Fibroblast of peridontal ligament (primary cell): ENCODE results near the gene FLT4.
"Not testable (repeated sequence)": the region's sequence is repeated elsewhere in the genome, so short reads cannot be mapped to it uniquely, and the experiment has no call there.

Source experiments
- DNase-seq: peaks from one replicate; pipeline ENCODE4 v3.0.0-alpha.2; 2010; ENCODE audit errors: extremely low read depth

FLT4 gene

DNA sequence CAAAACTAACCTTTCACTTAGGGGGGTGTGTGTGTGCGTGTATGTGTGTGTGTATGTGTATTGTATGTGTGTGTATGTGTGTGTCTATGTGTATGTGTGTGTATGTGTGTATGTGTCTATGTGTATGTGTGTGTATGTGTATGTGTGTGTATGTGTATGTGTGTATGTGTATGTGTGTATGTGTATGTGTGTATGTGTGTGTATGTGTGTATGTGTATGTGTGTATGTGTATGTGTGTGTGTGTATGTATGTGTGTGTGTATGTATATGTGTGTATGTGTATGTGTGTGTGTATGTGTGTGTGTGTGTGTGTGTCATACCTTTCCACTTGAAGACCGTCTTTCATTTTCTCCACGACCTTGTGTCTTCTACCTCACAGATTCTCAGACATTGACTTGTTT is 20.8 kb upstream of the FLT4 start:
- DNase-seq = no peak

DNA sequence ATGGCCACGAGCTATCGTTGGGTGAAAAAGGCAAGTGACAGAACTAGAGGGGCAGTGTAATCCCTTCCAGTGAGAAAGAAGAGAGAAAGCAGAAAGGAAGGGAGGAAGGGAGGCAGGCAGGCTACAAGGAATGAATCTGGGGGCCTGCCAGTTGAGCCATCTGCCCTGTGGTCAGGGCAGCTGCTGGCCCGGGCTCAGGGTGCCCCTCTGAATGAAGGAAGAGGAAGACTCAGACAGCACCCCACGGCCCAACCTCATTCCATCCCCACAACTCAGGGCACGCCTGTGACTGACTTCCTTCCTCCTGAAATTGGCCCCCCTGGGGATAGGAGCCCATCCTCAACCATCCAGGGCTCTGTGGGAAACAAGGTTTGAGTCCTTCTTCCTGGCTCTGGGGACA is 20.3 kb upstream of the FLT4 start:
- no peak for DNase-seq

DNA sequence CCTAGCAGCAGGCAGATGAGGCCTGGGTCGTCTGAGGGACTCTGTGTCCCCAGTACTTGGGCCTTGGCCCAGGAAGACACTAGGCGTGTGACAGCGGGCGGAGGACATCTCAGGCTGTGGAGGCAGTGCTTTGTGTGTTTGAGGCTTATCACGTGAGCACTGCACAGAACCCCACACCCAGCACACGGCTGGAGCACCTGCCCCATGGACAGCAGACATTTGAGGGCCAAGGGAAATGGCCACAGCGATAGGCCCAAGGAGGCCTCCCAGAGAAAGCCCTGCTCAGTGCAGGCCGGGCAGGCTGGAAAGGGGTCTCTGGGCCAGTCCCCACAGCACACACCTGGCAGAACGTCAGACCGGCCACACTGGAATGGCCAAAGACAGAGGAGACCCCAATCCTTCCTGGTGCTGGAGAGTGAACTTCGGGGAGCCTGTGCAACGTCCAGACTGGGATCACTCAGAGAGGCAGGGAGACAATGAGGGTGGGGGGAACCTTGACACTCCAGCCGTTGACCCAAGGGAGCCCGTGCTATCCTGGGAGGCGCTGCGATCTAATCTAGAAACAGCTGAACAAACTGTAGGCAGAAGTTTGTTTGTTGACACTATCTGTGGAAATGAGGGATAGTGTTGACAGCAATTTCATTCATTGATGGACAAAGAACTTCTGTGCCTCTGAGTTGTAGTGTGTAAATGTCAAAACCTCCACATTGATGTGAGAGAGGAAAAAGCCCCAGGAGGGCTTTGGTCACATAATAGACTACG is 19.6 kb upstream of the FLT4 start:
- no peak for DNase-seq

DNA sequence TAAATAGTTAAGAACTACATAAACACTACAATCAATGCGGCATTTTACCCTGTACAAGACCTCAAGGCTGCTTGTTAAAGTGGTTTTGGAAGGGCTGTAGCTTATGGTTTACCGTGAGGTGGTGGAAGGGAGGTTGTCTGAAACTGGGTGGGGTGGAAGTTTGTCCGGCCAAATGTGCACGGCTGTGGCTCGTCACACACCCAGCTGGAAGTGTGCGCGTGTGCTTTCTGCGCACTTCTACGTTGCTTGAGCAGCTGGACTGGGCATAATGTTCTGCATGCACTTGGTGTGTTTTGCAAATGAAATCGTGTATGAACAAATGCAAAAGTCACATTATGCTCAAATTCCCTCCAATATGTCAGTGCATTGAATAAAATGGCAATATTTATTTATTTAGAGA is 17.4 kb upstream of the FLT4 start:
- no peak for DNase-seq

GRCh38 chr5:180665682-180666404 is 16.4 kb upstream of the FLT4 start:
- no peak for DNase-seq

GRCh38 chr5:180658774-180659564 is 9.6 kb upstream of the FLT4 start:
- DNase-seq = no peak

- DNase-seq = not testable (repeated sequence)
These were observed 5.8 kb upstream of the FLT4 start for GRCh38 chr5:180655243-180655642.

DNA sequence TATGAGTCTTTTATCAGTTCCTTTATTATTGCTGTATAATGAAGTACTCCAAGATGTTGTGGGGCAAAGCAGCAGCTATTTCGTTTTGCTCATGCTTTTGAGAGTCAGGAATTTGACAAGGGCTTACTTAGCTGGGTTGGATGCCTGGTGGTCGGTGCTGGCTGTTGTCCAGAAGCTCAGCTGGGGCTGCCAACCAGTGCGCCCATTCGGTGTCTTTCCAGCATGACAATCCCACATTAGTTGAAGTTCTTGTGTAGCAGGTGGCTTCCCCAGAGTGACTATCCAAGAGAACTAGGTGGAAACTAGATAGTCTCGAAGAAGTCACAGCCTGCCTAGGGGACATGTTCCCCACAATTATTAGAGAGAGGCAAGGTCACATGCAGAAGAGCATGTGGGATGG is 3.4 kb upstream of the FLT4 start:
- no peak for DNase-seq

- DNase-seq = no peak
These were observed 2.9 kb upstream of the FLT4 start for GRCh38 chr5:180652346-180652745.

GRCh38 chr5:180648658-180649296 is 623 bp downstream of the FLT4 start:
- no peak for DNase-seq

GRCh38 chr5:180647941-180648500 is 1.4 kb downstream of the FLT4 start:
- no peak for DNase-seq

DNA sequence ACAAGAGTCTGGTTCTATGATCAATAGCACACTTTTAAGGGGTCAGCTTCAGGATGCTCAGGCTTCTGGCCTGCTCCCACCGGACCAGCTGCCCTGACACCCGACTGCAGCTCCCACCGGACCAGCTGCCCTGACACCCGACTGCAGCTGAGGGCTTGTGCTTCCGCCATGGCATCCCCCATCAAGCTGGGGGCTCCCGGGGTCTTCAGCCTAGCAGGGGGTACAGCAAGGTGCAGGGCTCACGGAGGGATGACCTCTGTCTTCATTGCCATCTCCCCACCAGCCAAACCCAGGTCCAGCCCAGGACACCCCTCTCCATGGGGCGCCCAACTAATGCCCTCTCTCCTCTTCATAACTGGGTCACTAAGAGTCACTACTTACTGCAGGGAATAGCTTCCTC is 1.9 kb downstream of the FLT4 start:
- DNase-seq = no peak

DNA sequence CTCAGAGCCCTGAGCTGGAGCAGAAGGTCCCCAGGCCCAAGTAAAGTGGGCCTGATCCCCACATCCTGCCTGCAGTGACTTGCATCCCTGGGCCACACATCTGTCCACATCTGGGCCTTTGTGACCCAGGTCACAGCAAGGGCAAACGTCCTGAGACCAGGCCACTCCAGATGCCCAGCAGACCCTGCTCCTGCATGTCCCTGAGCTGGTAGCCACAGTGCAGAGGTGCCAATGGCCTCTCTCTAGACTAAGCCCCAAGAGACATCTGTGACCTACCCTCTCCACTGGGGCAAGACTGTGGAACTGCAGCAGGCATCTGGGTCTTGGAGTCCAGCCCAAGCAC is 2.5 kb downstream of the FLT4 start:
- no peak for DNase-seq

DNA sequence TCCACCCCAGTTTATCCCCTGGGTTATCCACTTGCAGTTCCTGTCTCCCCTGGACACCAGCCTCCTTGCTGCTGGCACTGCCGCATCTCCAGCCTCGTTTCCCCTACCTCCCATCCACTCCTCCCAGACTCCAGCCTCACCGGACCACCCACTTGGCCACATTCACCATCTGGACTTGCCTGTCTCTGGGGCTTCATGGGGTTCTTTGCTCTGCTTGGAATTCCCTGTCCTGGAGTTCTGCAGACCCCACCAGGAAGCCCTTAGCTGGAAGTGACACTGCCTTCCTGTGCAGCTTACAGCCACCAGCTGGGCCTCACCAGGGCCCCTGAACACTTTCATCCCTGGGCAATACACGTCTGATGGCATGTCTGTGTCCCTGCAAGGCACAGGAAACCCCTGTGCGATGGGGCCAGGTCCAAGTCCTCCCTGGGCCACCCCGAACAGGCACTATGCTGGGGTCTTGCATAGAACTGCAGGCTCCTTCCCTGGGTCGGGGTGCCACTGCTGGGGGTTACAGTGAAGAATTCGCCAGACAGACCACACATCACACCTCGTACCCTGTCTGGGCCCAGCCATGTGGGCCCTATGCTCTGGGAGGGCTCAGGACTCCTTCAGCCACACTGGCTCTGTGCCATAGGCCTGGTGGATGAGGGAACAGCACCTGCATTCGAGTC is 3.0 kb downstream of the FLT4 start:
- no peak for DNase-seq

DNA sequence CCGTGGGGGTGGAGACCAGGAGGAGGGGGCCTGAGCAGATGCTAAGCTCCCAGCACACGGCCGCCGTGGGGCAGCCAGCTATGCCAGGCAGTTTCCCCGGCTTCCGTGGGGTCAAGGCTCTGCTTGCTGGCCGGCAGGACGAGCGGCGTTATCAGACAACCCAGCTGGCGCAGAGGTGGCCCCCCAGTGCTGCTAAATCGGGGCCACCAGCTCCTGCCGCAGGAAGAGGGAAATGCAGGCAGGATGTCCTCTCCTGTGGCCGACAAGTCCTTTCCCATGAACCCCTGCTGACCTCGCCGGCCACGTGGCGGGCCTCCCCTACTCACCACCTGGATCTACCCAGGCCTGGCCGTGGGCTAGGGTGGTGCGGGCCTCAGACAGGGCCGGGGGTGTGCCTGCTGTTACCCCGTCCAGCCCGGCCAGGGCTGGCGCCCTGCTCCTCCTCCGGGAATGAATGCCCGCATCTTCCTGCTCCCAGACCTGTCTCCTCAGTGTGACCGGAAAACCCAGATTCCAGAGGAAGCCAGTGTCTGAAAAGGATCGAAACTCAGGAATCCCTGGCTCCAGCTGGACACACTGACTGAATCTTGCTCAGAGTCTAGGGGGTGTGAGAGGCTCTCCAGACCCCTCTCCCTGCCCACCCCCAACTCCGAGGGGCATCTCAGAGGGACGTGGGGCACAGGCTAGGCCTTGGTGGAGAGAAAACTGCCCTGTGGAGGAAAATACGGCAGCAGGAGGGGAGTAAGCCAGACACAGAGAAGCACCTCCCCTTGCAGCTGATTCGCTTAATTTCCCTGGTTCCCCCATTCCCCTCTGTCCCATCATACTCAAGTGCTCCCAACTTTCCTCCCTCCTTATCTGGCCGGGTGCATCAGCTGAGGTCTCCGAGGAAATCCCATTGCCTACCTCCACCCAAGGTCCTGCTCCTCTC is 3.9 kb downstream of the FLT4 start:
- no peak for DNase-seq

- no peak for DNase-seq
These were observed 4.6 kb downstream of the FLT4 start for GRCh38 chr5:180644825-180645273.

GRCh38 chr5:180644129-180644824 is 5.1 kb downstream of the FLT4 start:
- DNase-seq = no peak

- no peak for DNase-seq
These were observed 6.1 kb downstream of the FLT4 start for GRCh38 chr5:180643191-180643851.

- DNase-seq = no peak
These were observed 6.6 kb downstream of the FLT4 start for GRCh38 chr5:180642779-180643178.
